ENCODE measurements around the gene RTN4.

- TF ChIP-seq POLR2A (IDR thresholded peaks at IDR 0.05; ENCODE audit: low read depth, low read length) = no peak
- TF ChIP-seq CTCF (conservative IDR thresholded peaks at IDR 0.05; ENCODE audit: low read depth, low read length) = no peak
- TF ChIP-seq RCOR1 (IDR thresholded peaks at IDR 0.05; ENCODE audit: insufficient replicate concordance, low read length) = no peak
Measured at GRCh38 chr2:54935389-54935788, 114.9 kb downstream of the RTN4 start.
